Measurements from ENCODE around the gene STC2. TPM values are rescaled to one million over a fixed set of nuclear protein-coding genes. Genes with fewer than 3 reads are reported as not detected.

STC2 gene
- total and polyA plus RNA-seq, 2 of the 8 experiments (the other 6 are each of a cell fraction or from before 2014, with no cell fraction given), result 26.4 to 53.1 TPM

DNA sequence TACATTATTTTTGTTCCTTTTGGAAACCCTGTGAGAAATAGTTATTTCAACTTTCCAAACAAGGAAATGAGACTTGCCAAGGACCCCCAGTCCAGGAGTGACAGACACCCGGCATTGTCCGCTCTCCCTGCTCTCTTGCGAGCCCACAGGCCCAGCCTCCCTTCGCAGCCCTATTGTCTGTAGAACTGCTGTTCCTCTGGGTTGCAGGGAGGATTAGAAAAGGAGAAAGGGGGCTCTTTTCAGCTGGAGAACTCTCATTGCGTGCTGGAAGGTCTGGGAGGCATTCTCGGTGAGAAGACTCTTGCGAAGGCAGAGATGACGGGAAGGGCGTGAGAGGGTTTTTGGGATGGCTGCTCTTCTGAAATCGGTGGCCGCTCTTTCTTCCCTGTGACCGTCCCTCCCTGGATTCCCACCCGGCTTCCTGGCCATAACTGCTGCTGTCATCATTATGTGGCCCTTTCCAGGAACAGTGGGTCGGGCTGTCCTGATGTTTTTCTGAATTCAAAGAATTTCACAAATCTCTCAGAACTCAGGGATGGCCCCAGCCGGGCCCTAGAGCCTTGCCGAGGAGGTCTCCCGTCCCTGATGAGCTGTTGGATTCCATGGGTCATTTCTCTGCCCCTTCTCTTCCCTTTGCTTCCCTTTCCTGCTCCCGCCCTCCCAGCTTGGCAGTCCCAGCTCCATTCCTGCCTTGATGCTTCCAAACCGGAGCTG is 29.8 kb downstream of the STC2 start:
- Histone ChIP-seq H4K91ac (replicated peaks; ENCODE audit: insufficient read length, low read length) (no peak overlapping the region), H2BK20ac (ENCODE audit: low read length) (no peak overlapping the region), H3K4ac (replicated peaks; ENCODE audit: insufficient read length, low read depth, low read length) (no peak overlapping the region), H2BK15ac (ENCODE audit: low read length) (no peak overlapping the region), H3K23ac (ENCODE audit: insufficient read length) (no peak overlapping the region), H3K4me1 (replicated peaks in 1 of 4; ENCODE audit: control insufficient read depth in 3 of 4, insufficient read depth in 4 of 4, low read length in 3 of 4) (peaks cover 10 to 32% (median 20%) of the 10 kb centered on the region in 4 experiments), H3K79me2 (ENCODE audit: control insufficient read depth in 1 of 2, insufficient read depth in 2 of 2, low read length in 2 of 2) (no peaks in the 10 kb centered on the region), H2BK120ac (replicated peaks; ENCODE audit: low read depth, low read length) (no peak overlapping the region), H3K27me3 (replicated peaks in 1 of 4; ENCODE audit: control insufficient read depth in 3 of 4, extremely low read depth in 1 of 4, insufficient read depth in 3 of 4, low read length in 3 of 4) (peaks cover 0 to 4% (median 2%) of the 10 kb centered on the region in 4 experiments; a peak in 5 of 7 replicates), H3K4me2 (ENCODE audit: insufficient read depth in 1 of 2, low read depth in 2 of 2, low read length in 2 of 2) (no peak overlapping the region), H3K14ac (ENCODE audit: insufficient read length) (no peak overlapping the region), H2AFZ (ENCODE audit: low read length) (no peak overlapping the region), H2BK12ac (ENCODE audit: low read depth, low read length) (no peak overlapping the region), H3K27ac (ENCODE audit: low read depth, low read length) (no peak overlapping the region), H3K23me2 (ENCODE audit: low read depth, low read length) (no peaks in the 10 kb centered on the region), H3K36me3 (ENCODE audit: control insufficient read depth in 2 of 4, insufficient read depth in 4 of 4, low read length in 3 of 4) (no peaks in the 10 kb centered on the region), H3K79me1 (ENCODE audit: low read depth, low read length) (no peaks in the 10 kb centered on the region), H3K18ac (ENCODE audit: extremely low read depth, low read length) (no peak overlapping the region), H2AK5ac (ENCODE audit: low read depth, low read length) (no peak overlapping the region), H3K9ac (replicated peaks in 1 of 4; ENCODE audit: extremely low read depth in 1 of 4, low read depth in 3 of 4, low read length in 3 of 4) (no peak overlapping the region), H4K5ac (ENCODE audit: insufficient read length, low read depth, low read length) (no peak overlapping the region), H2BK5ac (ENCODE audit: low read depth, low read length) (no peak overlapping the region), H3K56ac (replicated peaks; ENCODE audit: insufficient read length, low read depth, low read length) (no peak overlapping the region), H4K8ac (ENCODE audit: extremely low read depth, insufficient read depth, low read length) (0 out of 2 replicates have a peak overlapping the region, but pooled peaks have one; percentile 22), H3K4me3 (ENCODE audit: extremely low read depth in 1 of 4, insufficient read depth in 2 of 4, low read depth in 3 of 4, low read length in 4 of 4) (no peak overlapping the region), H4K20me1 (replicated peaks in 1 of 2; ENCODE audit: control insufficient read depth in 1 of 2, insufficient read depth in 2 of 2, low read length in 2 of 2) (no peaks in the 10 kb centered on the region), H3K9me3 (ENCODE audit: insufficient read depth in 2 of 2, low read depth in 1 of 2, low read length in 1 of 2) (no peaks in the 10 kb centered on the region)
- WGBS, 2 experiments (ENCODE audit: extremely low coverage in 1 of 2, insufficient coverage in 1 of 2, insufficient read length in 1 of 2, insufficient replicate concordance in 2 of 2, low coverage in 1 of 2, low lambda C conversion rate in 2 of 2, missing lambda C conversion rate in 1 of 2), result 83% methylated on average over 19 of the region's 19 CpGs; no CpG with 5 or more reads in 1 of the 2 experiments
- DNase-seq (ENCODE audit: low read depth in 1 of 2, low spot score in 2 of 2), result no peak
- POLR2A ChIA-PET (ENCODE audit: partially characterized antibody), result interaction anchor here (11.0 to 25.8 kb wide), 2 partner anchors 18 to 30 kb away, joined by 300 to 536 read pairs; partner anchors contain the start of gene STC2
- FAIRE-seq, result no peak
- CTCF ChIA-PET (ENCODE audit: partially characterized antibody), result interaction anchor here (0.7 to 11.1 kb wide), 7 partner anchors 17 to 131 kb away, joined by 3 to 184 read pairs (median 6); partner anchors contain the start of gene STC2
- TF ChIP-seq, protein P1, sequence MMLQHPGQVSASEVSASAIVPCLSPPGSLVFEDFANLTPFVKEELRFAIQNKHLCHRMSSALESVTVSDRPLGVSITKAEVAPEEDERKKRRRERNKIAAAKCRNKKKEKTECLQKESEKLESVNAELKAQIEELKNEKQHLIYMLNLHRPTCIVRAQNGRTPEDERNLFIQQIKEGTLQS (IDR thresholded peaks at IDR 0.05; ENCODE audit: insufficient read depth, low read depth, low read length), result no peak
- TF ChIP-seq CEBPB (IDR thresholded peaks at IDR 0.05; ENCODE audit: low read depth, low read length) (no peak), SAP30 (IDR thresholded peaks at IDR 0.05; ENCODE audit: insufficient read depth, insufficient replicate concordance, low read length) (no peak), SIX5 (IDR thresholded peaks at IDR 0.05; ENCODE audit: low read depth, low read length) (no peak), NRF1 (IDR thresholded peaks at IDR 0.05; ENCODE audit: low read depth, low read length) (no peak), POLR2AphosphoS5 (IDR thresholded peaks at IDR 0.05; ENCODE audit: low read depth, low read length) (no peak), SP2 (IDR thresholded peaks at IDR 0.05; ENCODE audit: low read length) (no peak), RXRA (IDR thresholded peaks at IDR 0.05; ENCODE audit: insufficient read depth, low read depth, low read length) (no peak), CTBP2 (IDR thresholded peaks at IDR 0.05; ENCODE audit: borderline replicate concordance, insufficient read depth, insufficient read length, low read length) (no peak), TEAD4 (IDR thresholded peaks at IDR 0.05; ENCODE audit: low read depth, low read length) (no peak)
